T-helper 22 cell (primary cell): ENCODE data around the gene TRAK1.

ENCODE experiments used
- DNase-seq: peaks from one replicate; pipeline ENCODE4 v3.0.0-alpha.2; 2020; ENCODE audit warnings: low read depth

Gene TRAK1

DNA sequence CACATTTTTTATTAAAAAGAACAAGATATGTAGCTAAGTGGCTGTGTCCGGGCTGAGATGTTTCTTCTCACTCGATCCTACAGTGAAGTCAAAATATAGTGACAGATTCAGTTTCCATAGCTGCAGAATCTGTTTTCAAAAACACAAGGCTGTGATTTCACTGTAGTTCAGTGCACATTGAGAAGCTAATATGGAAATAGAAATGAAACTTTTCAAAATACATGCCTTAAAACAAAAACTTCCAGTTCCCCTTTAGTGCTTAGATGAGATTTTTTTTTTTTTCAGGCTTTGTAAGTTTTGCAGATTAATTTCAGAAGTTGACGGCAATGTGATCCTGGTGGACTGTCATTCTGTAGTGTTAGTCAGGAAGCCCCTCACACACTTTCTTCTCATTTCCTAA is 23.8 kb upstream of the TRAK1 start:
- DNase-seq, result no peak

DNA sequence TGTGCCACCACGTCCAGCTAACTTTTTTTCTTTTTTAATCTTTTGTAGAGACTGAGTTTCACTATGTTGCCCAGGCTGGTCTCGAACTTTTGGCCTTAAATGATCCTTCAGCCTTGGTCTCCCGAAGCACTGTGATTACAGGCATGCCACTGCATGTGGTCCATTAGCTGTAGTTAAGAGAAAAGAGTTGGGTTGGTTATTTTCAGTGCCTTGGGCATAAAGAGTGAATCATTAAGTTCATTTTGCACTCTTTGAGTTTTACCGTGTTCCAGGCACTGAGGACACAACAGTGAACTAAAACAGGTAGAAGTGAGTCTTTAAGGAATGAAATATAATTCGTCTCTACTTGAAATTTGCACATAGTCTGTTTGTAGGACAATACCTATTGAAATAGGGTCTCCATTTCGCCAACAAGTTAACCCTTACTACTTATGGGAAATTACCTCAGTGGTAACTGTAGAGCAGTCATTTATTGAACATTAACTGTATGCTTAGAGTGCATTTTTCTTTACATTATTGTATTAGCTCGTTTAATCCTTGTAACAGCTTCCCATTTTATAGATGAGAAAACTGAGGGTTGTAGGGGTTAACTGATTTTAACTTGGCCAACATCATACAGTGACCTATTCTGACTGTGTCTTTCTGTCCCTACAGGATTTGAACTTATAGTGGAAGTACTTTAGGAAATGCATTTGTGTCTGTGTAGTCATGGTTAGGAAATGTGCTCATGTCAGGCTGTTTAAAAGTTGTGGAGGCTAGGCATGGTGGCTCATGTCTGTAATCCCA is 22.7 kb upstream of the TRAK1 start:
- DNase-seq, result no peak

DNA sequence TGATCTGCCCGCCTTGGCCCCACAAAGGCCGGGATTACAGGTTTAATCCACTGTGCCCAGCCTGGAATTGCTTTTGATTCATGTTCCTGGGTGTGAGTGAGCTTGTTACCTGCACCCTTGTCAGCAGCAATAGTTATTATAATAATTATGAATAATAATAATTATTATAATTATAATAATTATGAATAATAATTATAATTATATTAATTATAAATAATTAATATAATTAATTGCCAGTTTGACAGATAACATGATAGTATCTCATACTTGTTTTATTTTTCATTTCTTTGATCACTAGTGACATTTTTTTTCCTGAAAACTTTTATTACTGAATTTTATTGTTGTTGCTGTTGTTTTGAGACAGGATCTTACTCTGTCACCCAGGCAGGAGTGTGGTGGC is 21.1 kb upstream of the TRAK1 start:
- DNase-seq, result no peak

DNA sequence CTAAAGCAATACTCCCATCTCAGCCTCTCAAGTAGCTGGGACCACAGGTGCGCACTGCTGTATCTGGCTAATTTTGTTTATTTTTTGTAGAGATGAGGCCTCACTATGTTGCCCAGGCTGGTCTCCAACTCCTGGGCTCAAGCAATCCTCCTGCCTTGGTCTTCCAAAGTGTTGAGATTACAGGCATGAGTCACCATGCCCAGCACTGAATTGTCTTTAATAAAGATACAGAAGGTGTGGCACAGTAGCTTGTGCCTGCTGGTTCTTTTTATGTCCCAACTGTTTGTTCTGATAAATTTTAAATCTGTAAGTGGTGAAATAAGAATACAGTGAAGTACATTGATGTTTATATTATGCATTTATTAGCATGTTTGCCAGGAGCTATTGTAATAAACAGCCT is 20.6 kb upstream of the TRAK1 start:
- DNase-seq, result no peak

DNA sequence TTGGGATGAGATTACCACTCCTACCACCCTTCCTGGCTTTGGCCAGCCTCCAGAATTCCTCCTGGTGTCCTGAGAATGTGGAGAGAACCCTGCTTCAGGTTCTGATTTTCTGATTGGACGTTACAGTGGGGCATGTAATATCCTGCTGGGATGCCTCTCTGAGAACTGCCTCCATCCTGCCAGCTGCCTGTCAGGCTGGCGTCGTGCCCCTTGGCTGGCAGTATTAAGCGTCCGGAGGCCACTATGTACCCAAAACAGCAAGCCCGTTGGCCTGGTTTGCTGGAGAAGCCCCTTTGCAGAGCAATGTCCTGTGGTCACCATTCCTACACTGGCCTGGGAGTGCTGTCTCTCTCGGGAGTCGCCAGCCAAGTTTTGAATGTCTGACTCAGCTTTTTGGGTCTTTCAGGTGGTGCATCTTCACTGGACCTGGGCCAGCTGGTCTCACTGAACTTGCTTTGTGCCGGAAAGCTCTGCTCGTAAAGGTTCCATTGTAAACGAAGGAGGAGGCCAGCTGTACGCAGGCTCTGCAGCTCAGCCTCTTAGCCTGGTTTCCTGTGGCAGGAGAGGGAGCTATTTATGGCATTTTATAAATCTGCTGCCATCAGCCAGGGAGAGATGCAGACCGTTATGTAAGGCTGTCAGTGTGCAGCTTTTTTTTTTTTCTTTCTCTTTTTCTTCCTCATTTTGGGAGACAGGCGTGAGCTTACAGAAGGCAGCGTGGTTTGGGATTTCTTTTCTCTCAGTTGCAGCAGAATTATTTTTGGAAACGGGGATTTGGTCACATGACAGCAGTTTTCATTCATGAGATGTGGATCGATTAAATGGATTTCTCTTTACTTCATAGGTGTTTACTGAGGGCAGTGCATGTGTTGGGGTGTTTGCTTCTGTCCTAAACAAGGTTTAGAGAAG is 19.0 kb upstream of the TRAK1 start:
- no peak for DNase-seq

DNA sequence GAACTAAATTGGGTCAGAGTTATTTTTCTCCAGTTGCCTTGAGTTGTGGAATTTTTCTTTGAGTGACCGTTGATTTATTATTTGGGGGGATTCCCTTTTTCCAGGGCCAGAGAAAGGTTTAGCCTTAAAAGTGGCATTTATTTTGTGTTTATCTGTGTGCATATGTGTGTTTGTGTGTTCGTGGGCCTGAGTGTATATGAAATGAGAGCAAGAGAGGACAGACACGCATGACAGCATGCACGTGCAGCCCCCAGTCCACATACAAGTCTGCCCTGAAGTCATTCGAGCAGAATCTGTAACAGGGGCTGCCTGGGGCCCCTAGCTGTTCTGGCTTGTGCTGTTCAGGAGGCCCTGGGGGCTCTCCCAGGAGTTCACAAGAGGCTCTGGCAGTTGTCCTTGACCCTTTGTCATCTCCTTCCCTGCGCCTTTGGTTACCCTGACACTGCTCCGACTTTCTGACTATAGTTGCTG is 18.3 kb upstream of the TRAK1 start:
- DNase-seq, result no peak

DNA sequence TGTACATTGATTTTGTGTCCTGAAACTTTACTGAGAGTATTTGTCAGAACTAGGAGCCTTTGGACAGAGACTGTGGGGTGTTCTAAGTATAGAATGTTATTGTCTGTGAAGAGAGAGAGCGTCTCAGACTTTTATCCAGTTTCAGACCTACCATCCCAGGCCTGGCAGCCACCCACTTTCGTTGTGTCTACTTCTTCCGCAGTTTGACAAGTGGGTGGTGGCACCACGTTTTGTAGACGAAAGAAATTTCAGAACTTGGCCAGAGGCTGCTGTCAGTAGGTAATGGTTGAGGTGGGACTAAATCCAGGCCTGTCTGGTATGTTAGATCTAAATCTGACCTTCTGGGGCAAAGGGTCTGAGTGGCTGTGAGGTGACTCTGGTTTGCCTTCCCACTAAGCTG is 13.4 kb upstream of the TRAK1 start:
- no peak for DNase-seq

DNA sequence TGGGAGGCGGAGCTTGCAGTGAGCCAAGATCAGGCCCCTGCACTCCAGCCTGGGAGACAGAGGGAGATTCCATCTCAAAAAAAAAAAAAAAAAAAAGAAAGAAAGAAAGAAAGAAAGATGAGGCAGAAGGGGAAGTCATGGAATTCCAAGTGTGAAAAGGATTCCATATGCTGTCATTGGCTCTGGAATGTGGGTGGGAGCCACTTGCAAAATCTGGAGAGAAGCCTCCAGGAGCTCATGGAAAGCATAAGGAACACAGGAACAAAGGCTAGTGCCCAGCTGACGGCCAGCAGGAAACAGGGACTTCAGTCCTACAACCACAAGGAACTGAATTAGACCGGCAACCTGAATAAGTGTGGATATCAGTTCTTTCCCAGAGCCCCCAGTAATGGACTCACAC is 12.5 kb upstream of the TRAK1 start:
- no peak for DNase-seq

DNA sequence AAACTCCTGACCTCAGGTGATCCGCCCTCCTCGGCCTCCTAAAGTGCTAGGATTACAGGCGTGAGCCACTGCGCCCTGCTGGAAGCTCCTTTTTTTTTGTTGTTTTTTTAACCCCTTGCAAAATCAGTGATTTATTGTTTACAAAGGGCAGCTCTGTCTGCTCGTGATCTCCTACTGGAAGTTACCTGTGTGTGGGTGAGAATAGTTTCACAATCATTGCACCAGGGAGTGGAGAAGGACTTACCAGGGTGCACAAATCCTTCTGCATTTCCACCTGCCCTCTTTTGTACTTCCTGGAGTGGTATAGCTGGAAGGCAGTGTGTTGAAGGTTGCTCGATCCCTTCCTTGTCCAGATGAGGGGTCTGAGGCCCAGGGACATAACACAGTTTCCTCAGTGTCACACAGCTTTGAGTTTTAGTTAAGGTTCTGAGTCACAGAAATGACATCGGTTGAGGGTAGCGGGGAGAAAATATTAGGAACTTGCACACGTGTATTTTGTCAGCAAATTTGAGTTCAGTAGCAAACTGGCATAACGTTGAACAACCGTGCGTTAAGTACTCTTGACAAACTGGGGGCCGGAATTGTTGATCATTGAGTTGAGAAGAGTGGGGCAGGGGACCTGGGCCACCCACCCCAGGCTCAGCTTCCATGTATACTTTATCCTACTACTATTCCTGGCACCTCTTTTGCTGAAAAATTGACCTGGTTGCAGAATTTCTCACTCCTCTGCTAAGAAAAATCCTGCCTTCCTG is 11.3 kb upstream of the TRAK1 start:
- DNase-seq, result no peak

DNA sequence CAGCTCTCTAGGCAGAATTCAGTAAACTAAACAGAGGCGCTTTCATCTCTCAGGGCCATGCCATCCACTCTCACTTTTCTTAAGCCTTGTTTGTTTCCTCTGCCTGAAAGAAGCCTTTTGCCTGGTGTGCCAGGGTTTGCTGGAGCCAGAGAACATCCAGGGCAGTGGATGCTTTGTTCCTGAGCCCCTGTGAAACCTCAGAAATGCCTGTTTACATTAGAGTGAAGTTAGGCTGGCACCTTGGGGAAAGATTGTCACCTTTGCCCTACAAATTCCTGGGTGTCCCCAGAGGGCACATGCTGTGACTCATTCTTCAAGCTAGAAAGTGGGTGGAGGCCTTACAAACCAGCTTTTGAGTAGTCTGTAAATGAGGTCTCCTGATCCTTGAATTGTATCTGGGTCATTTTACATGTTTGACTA is 10.7 kb upstream of the TRAK1 start:
- DNase-seq, result no peak

DNA sequence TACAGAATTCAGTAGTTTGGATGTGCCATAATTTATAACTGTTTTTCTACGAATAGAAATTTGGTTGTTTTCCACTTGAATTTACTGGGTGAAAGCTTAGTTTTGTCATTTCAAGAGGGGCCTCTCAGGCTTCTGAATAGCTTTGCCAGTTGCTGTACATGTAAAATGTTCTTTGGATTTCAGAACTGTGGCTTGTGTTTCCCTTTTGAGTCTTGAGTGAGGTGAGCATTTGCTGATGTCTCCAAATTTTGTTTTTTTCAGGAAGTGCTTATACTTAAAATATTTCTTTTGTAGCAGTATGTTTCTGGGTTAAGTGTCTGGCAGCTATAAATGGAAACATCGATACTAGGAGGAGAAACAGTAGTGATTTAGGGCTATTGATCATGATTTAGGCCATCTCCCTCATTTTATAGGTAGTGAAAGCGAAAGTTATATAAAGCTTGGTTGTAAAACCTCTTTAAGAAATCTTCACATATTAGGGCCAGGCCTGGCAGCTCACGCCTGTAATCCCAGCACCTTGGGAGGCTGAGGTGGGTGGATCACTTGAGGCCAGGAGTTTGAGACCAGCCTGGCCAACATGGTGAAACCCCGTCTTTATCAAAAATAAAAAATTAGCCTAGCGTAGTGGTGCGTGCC is 9.2 kb upstream of the TRAK1 start:
- DNase-seq, result no peak

DNA sequence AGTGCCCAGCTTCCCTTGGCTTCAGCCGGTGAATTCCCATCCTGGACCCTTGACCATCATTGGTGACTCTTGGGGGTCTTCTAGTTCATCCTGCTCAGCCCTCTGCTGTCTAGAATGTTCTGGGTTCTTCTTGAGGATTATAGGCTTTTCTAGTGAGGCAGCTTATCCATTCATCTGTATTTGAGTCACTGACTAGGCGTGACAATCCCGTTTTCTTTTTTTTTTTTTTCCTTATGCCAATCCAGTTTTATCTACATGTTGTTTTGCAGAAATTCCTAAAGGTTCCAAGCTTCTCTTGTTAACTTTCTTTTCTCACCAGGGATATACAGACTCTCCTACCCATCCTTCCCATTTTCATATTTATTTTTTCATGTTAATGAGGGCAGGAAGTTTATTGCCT is 6.6 kb upstream of the TRAK1 start:
- no peak for DNase-seq

DNA sequence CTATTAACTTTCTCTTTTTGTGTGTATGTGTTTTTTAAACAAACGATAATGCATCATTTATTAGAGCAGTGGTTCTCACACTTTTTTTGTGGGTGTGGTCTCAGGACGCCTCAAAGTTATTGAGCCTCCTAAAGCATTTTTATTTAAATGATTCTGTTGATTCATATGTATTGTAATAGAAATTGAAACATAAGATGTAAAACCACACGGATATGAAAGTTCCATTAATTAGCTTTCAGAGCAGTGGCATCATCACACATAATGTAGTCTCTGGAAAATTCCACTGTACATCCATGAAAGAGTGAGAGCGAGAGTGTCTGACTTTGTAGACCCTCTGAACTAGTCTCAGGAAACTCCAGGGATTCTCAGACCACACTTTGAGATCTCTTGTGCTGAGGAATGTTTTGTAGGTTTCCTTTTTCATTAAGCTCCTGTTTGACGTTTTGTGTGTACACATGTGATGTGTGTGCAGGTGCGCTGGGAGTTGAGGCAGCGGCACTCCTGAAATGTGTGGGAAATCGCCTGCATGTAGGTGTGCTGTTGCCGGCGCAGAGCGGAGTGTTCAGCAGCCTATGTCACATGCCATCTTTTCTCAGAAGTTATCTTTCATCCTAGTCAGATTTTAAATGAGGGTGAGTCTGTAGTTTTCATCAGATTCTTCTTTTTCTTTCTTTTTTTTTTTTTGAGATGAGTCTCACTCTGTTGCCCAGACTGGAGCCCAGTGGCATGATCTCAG is 5.3 kb upstream of the TRAK1 start:
- no peak for DNase-seq

DNA sequence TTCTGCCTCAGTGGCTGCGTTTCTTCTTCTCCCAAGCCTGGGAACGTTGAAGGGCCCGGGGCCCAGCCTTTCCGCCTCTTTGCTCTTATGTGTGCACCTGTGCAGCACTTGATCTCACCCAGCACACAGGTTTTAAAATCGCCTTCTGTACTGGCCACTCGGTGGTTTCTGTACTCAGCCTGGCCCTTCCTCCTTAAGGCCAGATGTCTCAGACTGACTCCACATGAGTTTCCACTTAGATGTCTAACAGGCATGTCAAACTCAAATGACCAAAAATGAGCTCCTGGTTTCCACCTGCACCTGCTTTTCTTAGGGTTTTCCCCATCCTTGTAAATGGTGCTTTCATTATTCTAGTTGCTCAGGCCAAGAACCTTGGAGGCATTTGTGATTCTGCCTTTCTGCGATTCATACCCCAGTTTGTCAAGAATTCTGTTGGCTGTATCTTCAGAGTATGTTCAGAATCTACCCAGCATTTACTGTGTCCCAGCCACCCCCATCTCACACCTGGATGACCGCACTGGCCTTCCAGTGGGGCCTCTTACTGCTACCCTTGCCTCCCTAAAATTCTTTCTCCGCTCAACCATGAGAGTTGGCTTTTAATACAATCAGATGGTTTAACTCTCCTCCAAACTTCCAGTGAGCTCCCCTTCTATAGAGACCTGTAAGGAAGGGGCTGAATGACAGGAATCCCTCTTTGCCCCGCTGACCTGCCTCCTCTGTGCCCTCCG is 2.2 kb upstream of the TRAK1 start:
- no peak for DNase-seq

DNA sequence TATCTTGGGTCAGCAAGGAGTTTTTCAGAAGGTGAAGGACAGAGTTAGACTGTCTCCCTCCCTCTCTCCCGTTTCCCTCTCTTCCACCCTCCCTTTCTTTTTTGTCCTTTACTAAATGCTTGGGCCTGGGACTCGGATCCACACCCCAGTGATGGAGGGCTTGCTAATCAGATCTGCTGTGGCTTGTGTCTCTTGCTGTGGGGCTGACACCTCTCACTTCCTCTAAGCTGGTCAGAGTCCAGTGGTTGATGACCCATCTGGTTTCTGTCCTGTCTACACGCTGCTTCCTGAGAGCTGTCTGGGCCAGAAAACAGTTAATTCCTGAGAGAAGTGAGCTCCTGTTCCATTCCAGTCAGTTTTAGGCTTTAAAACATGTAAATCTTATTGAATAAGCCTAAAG is 849 bp downstream of the TRAK1 start:
- DNase-seq, result no peak

DNA sequence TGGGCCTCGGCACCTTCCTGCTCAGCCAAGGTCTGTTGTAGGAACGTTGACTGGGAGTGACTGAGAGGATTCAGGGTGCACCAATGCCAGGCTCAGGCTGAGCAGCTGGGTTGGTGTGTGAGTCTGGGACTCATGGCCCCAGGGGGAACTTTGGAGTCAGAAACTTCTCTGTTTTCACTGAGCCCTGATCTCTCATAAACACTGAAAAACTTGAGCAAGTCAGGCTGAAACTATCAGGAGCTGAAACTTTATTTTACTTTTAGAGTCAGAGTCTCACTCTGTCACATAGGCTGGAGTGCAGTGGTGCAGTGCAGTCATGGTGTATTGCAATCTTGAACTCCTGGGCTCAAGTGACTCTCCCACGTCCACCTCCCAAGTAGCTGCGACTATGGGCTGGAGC is 3.0 kb downstream of the TRAK1 start:
- no peak for DNase-seq

DNA sequence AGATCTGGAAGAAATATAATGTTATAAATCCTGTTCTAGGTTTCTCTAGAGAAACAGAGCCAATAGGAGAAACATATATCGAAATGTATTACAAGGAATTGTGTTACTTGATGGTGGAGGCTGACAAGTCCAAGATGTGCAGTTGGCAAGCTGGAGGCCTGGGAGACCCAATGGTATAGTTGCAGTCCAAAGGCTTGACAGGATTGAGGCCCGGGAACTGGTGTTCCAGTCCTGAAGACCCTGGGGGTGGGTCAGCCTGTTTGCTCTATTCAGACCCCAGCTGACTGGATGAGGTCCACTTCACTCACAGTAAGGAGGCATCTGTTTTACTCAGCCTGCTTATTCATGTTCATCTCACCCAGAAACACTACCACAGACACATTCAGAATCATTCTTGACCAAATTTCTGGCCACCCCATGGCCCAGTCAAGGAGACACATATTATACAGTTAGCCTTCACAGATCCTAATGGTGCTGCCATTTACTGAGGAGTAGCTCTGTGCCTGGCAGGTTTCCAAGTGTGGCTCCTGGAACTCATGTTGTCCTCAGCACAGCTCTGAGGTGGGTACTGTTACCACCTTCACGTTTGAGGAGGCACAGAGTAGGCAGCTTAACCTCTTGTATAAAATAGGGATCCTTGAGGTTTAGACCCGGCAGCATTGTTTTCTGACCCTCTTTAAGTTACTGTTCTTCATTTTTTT is 3.7 kb downstream of the TRAK1 start:
- no peak for DNase-seq

DNA sequence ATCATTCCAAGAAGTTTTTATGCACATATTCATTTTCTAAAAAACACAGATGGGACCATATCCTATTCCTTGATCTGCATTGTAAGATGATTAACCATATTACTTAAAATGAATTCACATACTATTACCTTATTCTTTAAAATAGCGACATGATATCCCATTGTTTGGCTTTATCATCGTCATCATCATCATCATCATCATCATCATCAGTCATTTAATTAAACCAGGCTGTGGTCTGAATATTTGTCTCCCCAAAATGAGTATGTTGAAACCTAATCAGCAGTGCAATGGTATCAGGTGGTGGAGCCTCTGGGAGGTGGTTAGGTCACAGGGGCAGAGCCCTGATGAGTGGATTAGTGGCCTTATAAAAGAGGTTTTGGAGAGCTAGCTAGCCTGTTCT is 4.4 kb downstream of the TRAK1 start:
- no peak for DNase-seq

DNA sequence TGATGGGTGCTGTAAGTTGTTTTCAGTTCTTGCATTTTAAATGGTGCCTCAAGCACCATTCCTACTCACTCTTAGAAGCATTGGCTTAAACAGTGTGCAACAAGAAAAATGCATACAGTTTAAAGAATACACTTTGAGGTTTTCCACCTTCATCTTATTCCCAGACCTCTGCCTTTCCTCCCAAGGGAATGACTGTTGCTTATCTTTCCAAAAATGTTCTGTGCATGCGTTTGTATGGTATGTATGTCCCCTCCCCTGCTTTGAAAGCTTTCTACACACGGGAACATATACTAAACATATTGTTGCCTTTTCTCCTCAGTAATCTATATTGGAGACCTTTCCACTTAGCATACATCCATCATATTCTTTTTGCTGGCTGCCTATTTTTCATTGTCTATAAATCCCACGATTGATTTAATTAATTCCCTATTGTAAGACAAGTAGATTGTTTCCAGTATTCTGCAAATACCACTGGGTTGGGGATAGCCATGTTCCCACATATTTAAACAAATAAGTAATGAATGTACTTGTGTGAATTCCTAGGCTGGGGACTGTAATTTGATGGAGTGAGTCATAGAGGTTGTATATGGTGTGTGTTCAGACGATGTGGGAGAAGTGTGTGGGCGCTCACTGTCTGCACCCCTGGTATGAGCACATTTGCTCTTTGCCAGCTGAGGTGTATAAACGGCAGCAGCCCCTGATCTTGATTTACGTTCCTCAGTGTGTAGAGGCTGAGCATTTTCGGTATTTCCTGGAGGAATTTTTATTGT is 5.8 kb downstream of the TRAK1 start:
- DNase-seq, result no peak
